ENCODE measurements around the gene LIPF.

DNA sequence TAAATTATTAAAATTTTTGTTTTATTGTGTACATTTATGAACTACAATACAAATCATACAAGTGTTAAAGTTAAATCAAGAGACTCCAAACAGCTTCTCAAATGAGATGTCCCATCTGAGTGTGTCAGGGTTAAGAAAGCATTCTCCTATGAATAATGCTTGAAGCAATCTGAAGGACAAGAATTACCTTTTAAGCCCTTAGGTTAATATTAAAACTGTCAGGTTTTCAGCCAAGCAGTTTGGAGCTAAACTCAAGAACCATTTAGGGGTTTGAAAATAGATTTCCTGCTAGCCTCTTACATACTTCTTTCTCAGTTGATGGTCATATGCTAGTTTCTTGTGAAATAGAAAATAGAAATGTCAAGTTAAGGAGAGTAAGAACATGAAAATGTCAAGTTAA, 39.4 kb upstream of the LIPF start:
- TF ChIP-seq, protein P1, sequence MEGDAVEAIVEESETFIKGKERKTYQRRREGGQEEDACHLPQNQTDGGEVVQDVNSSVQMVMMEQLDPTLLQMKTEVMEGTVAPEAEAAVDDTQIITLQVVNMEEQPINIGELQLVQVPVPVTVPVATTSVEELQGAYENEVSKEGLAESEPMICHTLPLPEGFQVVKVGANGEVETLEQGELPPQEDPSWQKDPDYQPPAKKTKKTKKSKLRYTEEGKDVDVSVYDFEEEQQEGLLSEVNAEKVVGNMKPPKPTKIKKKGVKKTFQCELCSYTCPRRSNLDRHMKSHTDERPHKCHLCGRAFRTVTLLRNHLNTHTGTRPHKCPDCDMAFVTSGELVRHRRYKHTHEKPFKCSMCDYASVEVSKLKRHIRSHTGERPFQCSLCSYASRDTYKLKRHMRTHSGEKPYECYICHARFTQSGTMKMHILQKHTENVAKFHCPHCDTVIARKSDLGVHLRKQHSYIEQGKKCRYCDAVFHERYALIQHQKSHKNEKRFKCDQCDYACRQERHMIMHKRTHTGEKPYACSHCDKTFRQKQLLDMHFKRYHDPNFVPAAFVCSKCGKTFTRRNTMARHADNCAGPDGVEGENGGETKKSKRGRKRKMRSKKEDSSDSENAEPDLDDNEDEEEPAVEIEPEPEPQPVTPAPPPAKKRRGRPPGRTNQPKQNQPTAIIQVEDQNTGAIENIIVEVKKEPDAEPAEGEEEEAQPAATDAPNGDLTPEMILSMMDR (IDR thresholded peaks at IDR 0.05; ENCODE audit: insufficient read depth, low read length, poor library complexity, severe bottlenecking) = no peak
- no peak for TF ChIP-seq EZH2phosphoT487 (conservative IDR thresholded peaks at IDR 0.05; ENCODE audit: low read length)
